ENCODE measurements around the gene P2RX4. TPM values are rescaled to one million over a fixed set of nuclear protein-coding genes. Genes with fewer than 3 reads are reported as not detected.

The P2RX4 gene
- total and polyA plus RNA-seq, 12 donors: 13.3 to 114 (median 34.4) TPM

DNA sequence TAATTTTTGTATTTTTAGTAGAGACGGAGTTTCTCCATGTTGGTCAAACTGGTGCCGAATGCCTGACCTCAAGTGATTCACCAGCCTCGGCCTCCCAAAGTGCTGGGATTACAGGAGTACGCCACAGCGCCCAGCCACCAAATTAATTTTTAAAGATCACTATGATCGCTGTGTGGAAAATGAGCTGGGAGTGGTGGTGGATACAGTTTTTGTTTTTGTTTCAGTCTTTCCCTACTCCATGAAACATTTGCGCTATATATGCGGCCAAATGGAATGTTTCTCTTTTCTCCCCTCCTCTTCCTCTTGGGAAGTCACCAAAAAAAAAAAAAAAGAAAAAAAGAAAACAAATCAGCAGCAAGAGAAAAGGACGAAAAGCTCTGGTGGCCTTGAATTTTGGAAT is 20.8 kb upstream of the P2RX4 start:
- 78 to 82% (median 80%) methylated on average over 9 of the region's 9 CpGs for WGBS, 4 donors
- TF ChIP-seq, protein P1, sequence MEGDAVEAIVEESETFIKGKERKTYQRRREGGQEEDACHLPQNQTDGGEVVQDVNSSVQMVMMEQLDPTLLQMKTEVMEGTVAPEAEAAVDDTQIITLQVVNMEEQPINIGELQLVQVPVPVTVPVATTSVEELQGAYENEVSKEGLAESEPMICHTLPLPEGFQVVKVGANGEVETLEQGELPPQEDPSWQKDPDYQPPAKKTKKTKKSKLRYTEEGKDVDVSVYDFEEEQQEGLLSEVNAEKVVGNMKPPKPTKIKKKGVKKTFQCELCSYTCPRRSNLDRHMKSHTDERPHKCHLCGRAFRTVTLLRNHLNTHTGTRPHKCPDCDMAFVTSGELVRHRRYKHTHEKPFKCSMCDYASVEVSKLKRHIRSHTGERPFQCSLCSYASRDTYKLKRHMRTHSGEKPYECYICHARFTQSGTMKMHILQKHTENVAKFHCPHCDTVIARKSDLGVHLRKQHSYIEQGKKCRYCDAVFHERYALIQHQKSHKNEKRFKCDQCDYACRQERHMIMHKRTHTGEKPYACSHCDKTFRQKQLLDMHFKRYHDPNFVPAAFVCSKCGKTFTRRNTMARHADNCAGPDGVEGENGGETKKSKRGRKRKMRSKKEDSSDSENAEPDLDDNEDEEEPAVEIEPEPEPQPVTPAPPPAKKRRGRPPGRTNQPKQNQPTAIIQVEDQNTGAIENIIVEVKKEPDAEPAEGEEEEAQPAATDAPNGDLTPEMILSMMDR (IDR thresholded peaks at IDR 0.05): no peak
- no peak for TF ChIP-seq POLR2A (IDR thresholded peaks at IDR 0.05)

DNA sequence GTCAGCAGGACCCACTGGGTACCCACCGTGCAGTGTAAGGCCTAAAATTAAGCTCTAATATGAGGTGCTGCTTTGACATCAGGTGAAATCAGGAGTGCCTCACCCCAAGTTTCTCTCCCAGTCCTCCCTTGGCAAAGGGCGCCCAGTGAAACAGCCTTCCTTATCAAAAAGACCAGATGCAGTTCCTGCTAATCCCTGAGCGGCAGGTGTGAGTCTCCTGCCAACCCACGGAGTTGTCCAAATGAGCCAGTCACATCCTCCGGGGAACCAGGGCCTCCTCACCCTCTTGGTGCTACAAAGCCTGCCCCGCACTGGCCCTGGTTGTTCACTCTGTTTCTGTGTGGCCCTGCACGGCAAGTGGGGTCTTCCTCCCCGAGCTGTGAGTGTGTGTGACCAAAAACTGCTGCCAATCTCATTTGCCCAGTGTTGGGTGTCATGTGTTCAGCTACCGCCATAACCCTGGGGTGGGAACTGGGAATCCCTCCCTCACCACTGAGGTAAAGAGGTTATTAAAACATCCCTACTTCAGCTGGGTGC is 20.2 kb upstream of the P2RX4 start:
- DNase-seq: no peak
- intact Hi-C loops (cut with DNase I): no loop called here
- no peaks in the 10 kb centered on the region for H3K36me3 ChIP-seq (replicated peaks in 1 of 2)
- H3K27me3 ChIP-seq: no peaks in the 10 kb centered on the region
- 76 to 90% (median 86%) methylated on average over 3 to 9 of the region's 9 CpGs for WGBS, 4 donors
- H3K9me3 ChIP-seq (replicated peaks in 1 of 3): no peaks in the 10 kb centered on the region
- H3K4me1 ChIP-seq (replicated peaks in 1 of 2): no peaks in the 10 kb centered on the region
- no peak overlapping the region for H3K27ac ChIP-seq
- TF ChIP-seq POLR2A (IDR thresholded peaks at IDR 0.05): no peak
- TF ChIP-seq, protein P1 (IDR thresholded peaks at IDR 0.05): no peak
- no peak overlapping the region for H3K4me3 ChIP-seq

More for the DNA sequence above, 20.8 kb upstream of the P2RX4 start:
- no peak overlapping the region for H3K4me3 ChIP-seq
- no peak for DNase-seq
- H3K4me1 ChIP-seq (replicated peaks in 1 of 2): no peaks in the 10 kb centered on the region
- intact Hi-C loops (cut with DNase I): no loop called here
- H3K36me3 ChIP-seq (replicated peaks in 1 of 2): no peaks in the 10 kb centered on the region
- no peak overlapping the region for H3K27ac ChIP-seq
- no peaks in the 10 kb centered on the region for H3K9me3 ChIP-seq (replicated peaks in 1 of 3)
- H3K27me3 ChIP-seq: no peaks in the 10 kb centered on the region

DNA sequence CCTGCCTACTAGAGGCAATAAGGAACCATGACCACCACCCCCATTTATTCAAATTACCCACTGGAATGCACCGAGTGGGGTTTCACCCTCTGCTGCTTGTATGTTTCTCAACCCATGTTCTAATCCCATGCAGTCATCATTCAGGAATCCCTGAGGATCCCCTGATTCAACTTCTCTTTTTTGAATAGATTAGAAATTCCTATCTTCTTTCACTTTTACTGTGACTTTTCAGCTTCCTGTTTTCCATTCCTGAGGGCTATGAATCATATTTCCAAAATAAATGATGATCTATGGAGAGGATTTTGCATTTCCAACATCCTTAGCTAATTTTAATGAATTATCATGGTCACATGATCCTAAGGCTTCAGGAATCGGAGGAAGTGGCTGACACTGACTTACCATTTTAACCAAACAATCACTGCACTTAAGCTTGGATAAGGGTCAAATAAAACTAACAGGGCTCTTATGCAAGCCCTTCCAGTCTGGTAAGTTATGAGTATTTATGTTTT is 19.4 kb upstream of the P2RX4 start:
- Histone ChIP-seq H3K4me3 (no peak overlapping the region), H3K27me3 (no peaks in the 10 kb centered on the region), H3K36me3 (replicated peaks in 1 of 2) (no peaks in the 10 kb centered on the region), H3K27ac (peak overlapping the region in 2 of 5 donors; percentile 42 to 68), H3K4me1 (replicated peaks in 1 of 2) (no peaks in the 10 kb centered on the region), H3K9me3 (replicated peaks in 1 of 3) (no peaks in the 10 kb centered on the region)
- TF ChIP-seq, protein P1 (IDR thresholded peaks at IDR 0.05): no peak
- TF ChIP-seq POLR2A (IDR thresholded peaks at IDR 0.05): no peak
- intact Hi-C loops (cut with DNase I): no loop called here
- 19 to 40% (median 29%) methylated on average over 2 of the region's 2 CpGs for WGBS, 4 donors
- DNase-seq: peak in 1 of 7 donors; percentile 30

DNA sequence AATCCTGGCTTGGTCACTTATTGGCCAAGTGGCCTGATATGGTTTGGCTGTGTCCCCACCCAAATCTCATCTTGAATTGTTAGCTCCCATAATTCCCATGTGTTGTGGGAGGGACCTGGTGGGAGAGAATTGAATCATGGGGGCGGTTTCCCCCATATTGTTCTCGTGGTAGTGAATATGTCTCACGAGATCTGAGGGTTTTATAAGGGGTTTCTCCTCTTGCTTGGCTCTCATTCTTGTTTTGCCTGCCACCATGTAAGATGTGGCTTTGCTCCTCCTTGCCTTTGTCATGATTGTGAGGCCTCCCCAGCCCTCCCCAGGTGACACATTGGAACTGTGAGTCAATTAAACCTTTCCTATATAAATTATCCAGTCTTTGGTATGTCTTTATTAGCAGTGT is 18.8 kb upstream of the P2RX4 start:
- Histone ChIP-seq H3K27ac (peak overlapping the region in 2 of 5 donors; percentile 34 to 68), H3K27me3 (no peaks in the 10 kb centered on the region), H3K4me3 (no peak overlapping the region), H3K4me1 (replicated peaks in 1 of 2) (no peaks in the 10 kb centered on the region), H3K36me3 (replicated peaks in 1 of 2) (no peaks in the 10 kb centered on the region), H3K9me3 (replicated peaks in 1 of 3) (no peaks in the 10 kb centered on the region)
- no peak for DNase-seq
- WGBS, 4 donors: 84 to 98% (median 93%) methylated on average over 3 of the region's 3 CpGs
- no peak for TF ChIP-seq POLR2A (IDR thresholded peaks at IDR 0.05)
- TF ChIP-seq, protein P1 (IDR thresholded peaks at IDR 0.05): no peak
- intact Hi-C loops (cut with DNase I): no loop called here

Measured in adrenal gland (tissue), 12 donors.